GM13976 (cell line): ENCODE data around the gene FUZ.

Source experiments
- DNase-seq: peaks from one replicate; pipeline ENCODE4 v3.0.0; 2012; ENCODE audit warnings: low spot score
- in situ Hi-C: fragments of 300-500 bp; cut with MboI; formaldehyde crosslinking; loops from one replicate; pipeline ENCODE4 v1.12.0; 2022; ENCODE audit warnings: low sequenced_read_pairs, mixed read lengths, inconsistent platforms; ENCODE audit not compliant: unreplicated experiment
- TF ChIP-seq, protein P1 (sequence below): IDR thresholded peaks from 2 replicates; pipeline ENCODE4 v1.5.1; 2012; ENCODE audit warnings: borderline replicate concordance, mild to moderate bottlenecking; ENCODE audit not compliant: insufficient read depth; ENCODE audit errors: extremely low read depth, missing control alignments, control extremely low read depth

Gene FUZ

GRCh38 chr19:49812452-49812996 lies 568 bp downstream of the FUZ start:
- no peak for DNase-seq
- TF ChIP-seq, protein P1, sequence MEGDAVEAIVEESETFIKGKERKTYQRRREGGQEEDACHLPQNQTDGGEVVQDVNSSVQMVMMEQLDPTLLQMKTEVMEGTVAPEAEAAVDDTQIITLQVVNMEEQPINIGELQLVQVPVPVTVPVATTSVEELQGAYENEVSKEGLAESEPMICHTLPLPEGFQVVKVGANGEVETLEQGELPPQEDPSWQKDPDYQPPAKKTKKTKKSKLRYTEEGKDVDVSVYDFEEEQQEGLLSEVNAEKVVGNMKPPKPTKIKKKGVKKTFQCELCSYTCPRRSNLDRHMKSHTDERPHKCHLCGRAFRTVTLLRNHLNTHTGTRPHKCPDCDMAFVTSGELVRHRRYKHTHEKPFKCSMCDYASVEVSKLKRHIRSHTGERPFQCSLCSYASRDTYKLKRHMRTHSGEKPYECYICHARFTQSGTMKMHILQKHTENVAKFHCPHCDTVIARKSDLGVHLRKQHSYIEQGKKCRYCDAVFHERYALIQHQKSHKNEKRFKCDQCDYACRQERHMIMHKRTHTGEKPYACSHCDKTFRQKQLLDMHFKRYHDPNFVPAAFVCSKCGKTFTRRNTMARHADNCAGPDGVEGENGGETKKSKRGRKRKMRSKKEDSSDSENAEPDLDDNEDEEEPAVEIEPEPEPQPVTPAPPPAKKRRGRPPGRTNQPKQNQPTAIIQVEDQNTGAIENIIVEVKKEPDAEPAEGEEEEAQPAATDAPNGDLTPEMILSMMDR, result no peak
- in situ Hi-C loops, result no loop called here

DNA sequence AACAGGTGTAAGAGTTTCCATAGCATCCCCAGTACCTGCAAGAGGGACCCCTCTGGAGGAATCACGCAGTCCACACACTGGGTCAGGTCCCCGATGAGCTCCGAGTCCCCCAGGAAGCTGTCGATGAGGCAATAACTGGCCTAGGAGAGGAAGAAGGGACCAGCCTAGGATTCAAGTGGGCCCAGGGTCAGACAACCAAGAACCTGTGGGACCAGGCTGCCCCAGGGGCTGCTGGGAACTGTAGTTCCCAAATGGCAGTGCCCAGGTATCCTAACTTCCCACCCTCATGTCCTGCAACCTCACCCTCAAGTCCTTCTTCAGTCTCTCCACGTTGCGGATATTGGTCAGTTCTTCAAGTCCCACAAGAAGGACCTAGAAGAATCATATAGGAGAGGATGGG lies 1.8 kb downstream of the FUZ start:
- in situ Hi-C loops, result no loop called here
- TF ChIP-seq, protein P1, result no peak
- DNase-seq, result no peak

- TF ChIP-seq, protein P1, result no peak
- in situ Hi-C loops, result no loop called here
- DNase-seq, result no peak
These were observed 3.1 kb downstream of the FUZ start for GRCh38 chr19:49809941-49810389.

- TF ChIP-seq, protein P1, result peak; percentile 15
- DNase-seq, result no peak
- in situ Hi-C loops, result no loop called here
These were observed 3.7 kb downstream of the FUZ start for GRCh38 chr19:49809160-49809940.

GRCh38 chr19:49808711-49809159 lies 4.4 kb downstream of the FUZ start:
- in situ Hi-C loops, result no loop called here
- TF ChIP-seq, protein P1, result no peak
- DNase-seq, result peak; percentile 91

- no peak for DNase-seq
- TF ChIP-seq, protein P1, result no peak
- in situ Hi-C loops, result no loop called here
These were observed 5.0 kb downstream of the FUZ start for GRCh38 chr19:49807904-49808675.
